OCI-LY1 (cell line): ENCODE results near the gene CAMLG.
A peak's percentile ranks its signal among the peaks of the same experiment; 100 is the strongest.

Experiments
- H2AFZ ChIP-seq: fragments of 200-600 bp; sonication (generic), shearing (Covaris generic); 2 replicates; pipeline ENCODE4 v1.6.0; 2014; ENCODE audit warnings: antibody characterized with exemption, mild to moderate bottlenecking, low read length
- H3F3A ChIP-seq: fragments of 200-600 bp; sonication (generic), shearing (Covaris generic); 2 replicates; pipeline ENCODE4 v1.6.0; 2014; ENCODE audit warnings: mild to moderate bottlenecking, antibody characterized with exemption, low read length, moderate library complexity; ENCODE audit not compliant: insufficient read depth
- H3K27ac ChIP-seq: fragments of 200-600 bp; sonication (generic); 2 replicates; pipeline ENCODE4 v1.5.1; 2014; ENCODE audit warnings: low read length, mixed run types, mild to moderate bottlenecking, low read depth; ENCODE audit not compliant: poor library complexity, severe bottlenecking
- H3K27me3 ChIP-seq: fragments of 200-600 bp; sonication (generic); 2 replicates; pipeline ENCODE4 v1.6.0; 2014; ENCODE audit warnings: antibody characterized with exemption, mild to moderate bottlenecking, low read length, moderate library complexity; ENCODE audit not compliant: insufficient read depth
- H3K36me3 ChIP-seq: fragments of 200-600 bp; sonication (generic); 2 replicates; pipeline ENCODE4 v1.6.1; 2014; ENCODE audit warnings: mild to moderate bottlenecking, antibody characterized with exemption, low read length, moderate library complexity, mixed read lengths; ENCODE audit not compliant: insufficient read depth
- H3K4me1 ChIP-seq: fragments of 200-600 bp; sonication (generic); 2 replicates; pipeline ENCODE4 v1.5.1; 2014; ENCODE audit warnings: mild to moderate bottlenecking, low read length, moderate library complexity; ENCODE audit not compliant: insufficient read depth, severe bottlenecking
- H3K4me2 ChIP-seq: fragments of 200-600 bp; sonication (generic), shearing (Covaris generic); 2 replicates; pipeline ENCODE4 v1.6.1; 2014; ENCODE audit warnings: low read length
- H3K4me3 ChIP-seq: fragments of 200-600 bp; sonication (generic); 2 replicates; pipeline ENCODE4 v1.5.1; 2014; ENCODE audit warnings: low read length, low read depth, mild to moderate bottlenecking, mixed read lengths; ENCODE audit not compliant: poor library complexity, severe bottlenecking
- H3K79me2 ChIP-seq: fragments of 200-600 bp; shearing (Covaris generic); 2 replicates; pipeline ENCODE4 v1.6.1; 2016; ENCODE audit warnings: mixed run types, low read length, mixed read lengths; ENCODE audit not compliant: insufficient read depth
- H3K9ac ChIP-seq: fragments of 200-600 bp; sonication (generic), shearing (Covaris generic); 2 replicates; pipeline ENCODE4 v1.6.1; 2014; ENCODE audit warnings: mild to moderate bottlenecking, low read length, mixed read lengths
- H3K9me2 ChIP-seq: fragments of 200-600 bp; sonication (generic), shearing (Covaris generic); 2 replicates; pipeline ENCODE4 v1.6.1; 2014; ENCODE audit warnings: low read depth, mild to moderate bottlenecking, low read length, mixed read lengths
- H3K9me3 ChIP-seq: fragments of 200-600 bp; shearing (Covaris generic); 2 replicates; pipeline ENCODE4 v1.6.1; 2014; ENCODE audit warnings: low read length, mixed read lengths
- H4K20me1 ChIP-seq: fragments of 200-600 bp; sonication (generic), shearing (Covaris generic); 2 replicates; pipeline ENCODE4 v1.6.0; 2016; ENCODE audit warnings: mild to moderate bottlenecking, low read length; ENCODE audit not compliant: insufficient read depth
- EZH2 ChIP-seq: fragments of 200-600 bp; sonication (generic), shearing (Covaris generic); IDR thresholded peaks from 2 replicates; pipeline ENCODE4 v1.8.0; 2017; ENCODE audit warnings: borderline replicate concordance, mixed run types, mild to moderate bottlenecking, antibody characterized with exemption, low read length, moderate library complexity, mixed read lengths
- TF ChIP-seq, protein P1 (sequence below): fragments of 200-600 bp; sonication (generic), shearing (Covaris generic); IDR thresholded peaks from 2 replicates; pipeline ENCODE4 v1.5.1; 2017; ENCODE audit warnings: mild to moderate bottlenecking, antibody characterized with exemption, low read length, moderate library complexity, mixed read lengths

Gene CAMLG

GRCh38 chr5:134732819-134733218 lies 5.5 kb upstream of the CAMLG start:
- H3K27me3 ChIP-seq = no peaks in the 10 kb centered on the region
- H3F3A ChIP-seq = peaks cover 11% of the 10 kb centered on the region
- H3K4me2 ChIP-seq = no peak overlapping the region
- H3K27ac ChIP-seq = no peak overlapping the region
- no peak overlapping the region for H3K9ac ChIP-seq
- no peaks in the 10 kb centered on the region for H3K9me3 ChIP-seq
- no peak overlapping the region for H3K4me3 ChIP-seq
- no peaks in the 10 kb centered on the region for H3K36me3 ChIP-seq
- no peak overlapping the region for H2AFZ ChIP-seq
- no peaks in the 10 kb centered on the region for H3K79me2 ChIP-seq
- H3K4me1 ChIP-seq = peaks cover 26% of the 10 kb centered on the region
- TF ChIP-seq, protein P1, sequence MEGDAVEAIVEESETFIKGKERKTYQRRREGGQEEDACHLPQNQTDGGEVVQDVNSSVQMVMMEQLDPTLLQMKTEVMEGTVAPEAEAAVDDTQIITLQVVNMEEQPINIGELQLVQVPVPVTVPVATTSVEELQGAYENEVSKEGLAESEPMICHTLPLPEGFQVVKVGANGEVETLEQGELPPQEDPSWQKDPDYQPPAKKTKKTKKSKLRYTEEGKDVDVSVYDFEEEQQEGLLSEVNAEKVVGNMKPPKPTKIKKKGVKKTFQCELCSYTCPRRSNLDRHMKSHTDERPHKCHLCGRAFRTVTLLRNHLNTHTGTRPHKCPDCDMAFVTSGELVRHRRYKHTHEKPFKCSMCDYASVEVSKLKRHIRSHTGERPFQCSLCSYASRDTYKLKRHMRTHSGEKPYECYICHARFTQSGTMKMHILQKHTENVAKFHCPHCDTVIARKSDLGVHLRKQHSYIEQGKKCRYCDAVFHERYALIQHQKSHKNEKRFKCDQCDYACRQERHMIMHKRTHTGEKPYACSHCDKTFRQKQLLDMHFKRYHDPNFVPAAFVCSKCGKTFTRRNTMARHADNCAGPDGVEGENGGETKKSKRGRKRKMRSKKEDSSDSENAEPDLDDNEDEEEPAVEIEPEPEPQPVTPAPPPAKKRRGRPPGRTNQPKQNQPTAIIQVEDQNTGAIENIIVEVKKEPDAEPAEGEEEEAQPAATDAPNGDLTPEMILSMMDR = no peak
- TF ChIP-seq EZH2 = no peak
- H3K9me2 ChIP-seq = no peaks in the 10 kb centered on the region
- no peaks in the 10 kb centered on the region for H4K20me1 ChIP-seq

DNA sequence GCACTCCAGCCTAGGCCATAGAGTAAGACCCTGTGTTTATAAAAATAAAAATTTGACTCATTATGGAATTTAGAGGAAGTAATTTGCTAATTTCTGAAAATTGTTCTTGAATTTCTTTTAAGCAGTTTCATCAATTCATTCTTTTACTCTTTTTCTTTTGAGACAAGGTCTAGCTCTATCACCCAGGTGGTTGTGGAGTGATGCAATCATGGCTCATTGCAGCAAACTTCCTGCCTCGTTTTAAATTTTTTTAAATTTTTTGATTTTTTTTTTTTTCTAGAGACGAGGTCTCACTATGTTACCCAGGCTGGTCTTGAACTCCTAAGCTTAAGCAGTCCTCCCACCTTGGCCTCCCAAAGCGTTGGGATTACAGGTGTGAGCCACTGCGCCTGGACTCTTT lies 3.1 kb upstream of the CAMLG start:
- no peaks in the 10 kb centered on the region for H3K9me2 ChIP-seq
- H3K27me3 ChIP-seq = no peaks in the 10 kb centered on the region
- no peak overlapping the region for H3K9ac ChIP-seq
- H3K4me2 ChIP-seq = no peak overlapping the region
- H3K9me3 ChIP-seq = no peaks in the 10 kb centered on the region
- no peak overlapping the region for H3K4me3 ChIP-seq
- H2AFZ ChIP-seq = no peak overlapping the region
- H3K36me3 ChIP-seq = no peaks in the 10 kb centered on the region
- H4K20me1 ChIP-seq = no peaks in the 10 kb centered on the region
- TF ChIP-seq, protein P1 = no peak
- no peak for TF ChIP-seq EZH2
- H3F3A ChIP-seq = peaks cover 11% of the 10 kb centered on the region
- peaks cover 15% of the 10 kb centered on the region for H3K79me2 ChIP-seq
- H3K4me1 ChIP-seq = peaks cover 40% of the 10 kb centered on the region
- no peak overlapping the region for H3K27ac ChIP-seq

DNA sequence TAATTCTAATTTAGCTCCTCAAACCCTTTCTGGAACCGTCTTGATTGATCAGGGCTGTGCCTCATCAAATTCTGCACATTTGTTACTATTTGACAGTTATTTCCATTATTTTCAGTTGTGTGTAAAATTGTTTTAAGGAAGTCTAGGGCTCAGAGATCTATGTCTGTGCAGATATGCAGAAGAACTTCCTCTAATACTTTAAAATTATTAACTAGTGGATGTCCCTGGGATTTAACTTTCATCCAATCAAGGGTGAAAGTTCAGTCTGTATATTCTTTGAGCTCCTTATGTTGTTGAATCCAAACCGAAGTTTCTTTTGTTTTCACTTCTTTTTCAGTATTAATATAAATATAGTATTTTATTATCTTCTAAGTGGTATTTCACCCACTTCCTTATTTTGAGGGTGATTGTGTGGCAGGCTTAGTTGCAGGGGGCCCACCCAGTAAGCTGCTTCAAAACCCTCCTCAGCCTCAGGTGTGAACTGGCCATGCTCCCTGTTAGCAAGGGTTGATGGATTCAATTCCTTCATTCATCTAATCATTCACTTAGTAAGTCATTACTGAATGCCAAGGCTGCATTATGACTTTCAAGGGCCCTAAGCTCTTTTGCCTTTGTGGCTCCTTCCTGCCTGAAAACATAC lies 2.1 kb upstream of the CAMLG start:
- Histone ChIP-seq H3K4me1 (peaks cover 44% of the 10 kb centered on the region), H3K9ac (no peak overlapping the region), H3K36me3 (peaks cover 6% of the 10 kb centered on the region; the same call in 1 of the 2 replicates), H2AFZ (peak overlapping the region; percentile 90; the same call in 1 of the 2 replicates), H3K27ac (peak overlapping the region; percentile 6), H3K79me2 (peaks cover 18% of the 10 kb centered on the region), H3K9me3 (no peaks in the 10 kb centered on the region), H3K4me3 (no peak overlapping the region), H3F3A (peaks cover 11% of the 10 kb centered on the region; the same call in 1 of the 2 replicates), H3K4me2 (no peak overlapping the region), H3K9me2 (no peaks in the 10 kb centered on the region), H4K20me1 (no peaks in the 10 kb centered on the region), H3K27me3 (no peaks in the 10 kb centered on the region)
- TF ChIP-seq, protein P1 = no peak
- TF ChIP-seq EZH2 = no peak
